HG02970 (cell line): ENCODE measurements around the gene ASNS.
"Not testable (repeated sequence)": the region's sequence is repeated elsewhere in the genome, so short reads cannot be mapped to it uniquely, and the experiment has no call there.

Experiments
- ATAC-seq: cut with Tn5 transposase; IDR thresholded peaks from one replicate; pipeline ENCODE4 v1.9.1; 2021; ENCODE audit warnings: mild to moderate bottlenecking, moderate library complexity, moderate number of reproducible peaks; ENCODE audit not compliant: unreplicated experiment, low FRiP score

ASNS gene, protein sequence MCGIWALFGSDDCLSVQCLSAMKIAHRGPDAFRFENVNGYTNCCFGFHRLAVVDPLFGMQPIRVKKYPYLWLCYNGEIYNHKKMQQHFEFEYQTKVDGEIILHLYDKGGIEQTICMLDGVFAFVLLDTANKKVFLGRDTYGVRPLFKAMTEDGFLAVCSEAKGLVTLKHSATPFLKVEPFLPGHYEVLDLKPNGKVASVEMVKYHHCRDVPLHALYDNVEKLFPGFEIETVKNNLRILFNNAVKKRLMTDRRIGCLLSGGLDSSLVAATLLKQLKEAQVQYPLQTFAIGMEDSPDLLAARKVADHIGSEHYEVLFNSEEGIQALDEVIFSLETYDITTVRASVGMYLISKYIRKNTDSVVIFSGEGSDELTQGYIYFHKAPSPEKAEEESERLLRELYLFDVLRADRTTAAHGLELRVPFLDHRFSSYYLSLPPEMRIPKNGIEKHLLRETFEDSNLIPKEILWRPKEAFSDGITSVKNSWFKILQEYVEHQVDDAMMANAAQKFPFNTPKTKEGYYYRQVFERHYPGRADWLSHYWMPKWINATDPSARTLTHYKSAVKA

DNA sequence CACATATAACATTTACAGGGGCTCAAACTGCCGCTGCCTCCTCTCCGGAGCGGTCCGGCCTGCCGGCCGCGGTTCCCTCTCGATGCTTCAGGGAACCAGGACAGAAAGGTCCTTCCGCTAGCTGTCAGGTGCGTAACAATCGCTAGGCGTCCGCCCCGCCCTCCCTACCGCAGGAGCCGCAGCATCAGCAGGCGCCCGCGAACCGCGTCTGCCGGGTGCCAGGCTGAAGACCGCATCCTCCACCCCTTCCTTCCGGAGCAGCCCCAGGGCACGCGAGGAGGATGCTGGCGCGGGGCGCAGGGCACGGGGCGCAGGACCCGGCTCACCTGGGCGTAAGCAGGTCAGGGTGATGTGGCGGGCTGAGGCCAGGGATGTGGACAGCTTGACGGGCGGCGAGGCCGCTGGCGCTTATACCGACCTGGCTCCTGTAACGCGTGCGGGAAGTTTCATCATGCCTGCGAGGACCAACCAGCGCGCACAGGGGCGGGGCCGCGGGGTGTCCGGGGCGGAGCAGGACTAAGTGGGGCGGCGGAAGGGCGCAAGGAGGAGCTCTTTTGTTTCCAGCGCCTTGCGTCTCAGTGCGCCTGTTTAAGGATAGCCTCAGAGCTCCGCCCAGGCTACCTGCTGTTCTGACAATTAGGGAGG is at the start of gene ASNS:
ASNS (minus strand) TSS at position 384 of the 645 bp plus-strand sequence. CDS start 3,252 bp downstream, outside the sequence.
- ATAC-seq: peak; percentile 100

DNA sequence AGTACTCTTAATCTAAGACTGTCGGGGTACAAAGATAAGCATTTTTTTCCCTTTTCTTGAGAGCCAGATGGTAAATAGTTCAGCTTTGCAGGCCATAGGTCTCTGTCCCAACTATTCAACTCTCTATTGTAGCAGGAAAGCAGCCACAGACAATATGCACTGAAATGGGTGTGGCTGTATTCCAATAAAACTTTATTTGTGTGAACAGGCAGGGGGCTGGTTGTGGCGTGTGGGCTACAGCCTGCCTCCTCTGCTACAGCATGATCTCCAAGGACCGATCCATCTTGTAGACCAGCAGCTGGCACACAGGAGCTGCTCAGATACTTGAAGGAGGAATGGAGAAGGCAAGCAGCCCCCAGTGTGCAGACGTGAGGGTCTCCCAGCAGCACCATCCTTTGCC is 49.0 kb upstream of the ASNS start:
- not testable (repeated sequence) for ATAC-seq

DNA sequence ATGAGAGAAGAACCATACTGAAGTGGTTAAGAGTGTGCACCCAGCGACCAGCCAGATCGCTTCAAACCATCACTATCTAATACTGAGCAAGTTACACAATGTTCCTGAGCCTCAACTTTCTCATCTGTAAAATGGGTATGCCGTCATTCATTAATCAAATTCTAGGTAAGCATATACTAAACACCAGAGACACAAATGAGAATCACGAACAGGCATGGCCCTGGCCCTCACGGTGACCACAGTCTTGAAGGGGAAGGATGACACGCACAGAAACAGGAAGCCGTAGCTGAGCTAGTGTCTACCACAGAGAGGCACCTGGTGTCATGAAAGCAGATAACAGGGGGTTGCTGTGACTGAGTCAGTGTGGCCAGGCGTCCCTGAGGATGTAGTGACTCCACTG is 43.1 kb upstream of the ASNS start:
- ATAC-seq: not testable (repeated sequence)

DNA sequence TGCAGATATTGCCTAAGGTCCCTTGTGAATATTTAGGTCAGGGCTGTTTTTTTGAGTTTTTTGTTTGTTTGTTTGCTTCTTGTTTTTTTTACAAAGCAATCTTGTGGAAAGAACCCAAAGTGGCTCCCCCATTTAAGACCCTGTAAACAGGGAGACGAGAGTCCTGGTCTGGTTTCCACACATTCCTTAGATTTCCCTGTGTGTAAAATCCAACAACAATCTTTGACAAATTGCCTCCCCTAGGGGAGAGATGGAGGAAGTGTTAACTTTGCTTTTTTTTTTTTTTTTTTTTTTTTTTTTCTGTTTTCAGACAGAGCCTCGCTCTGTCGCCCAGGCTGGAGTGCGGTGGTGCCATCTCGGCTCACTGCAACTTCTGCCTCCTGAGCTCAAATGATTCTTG is 40.1 kb upstream of the ASNS start:
- ATAC-seq: not testable (repeated sequence)

DNA sequence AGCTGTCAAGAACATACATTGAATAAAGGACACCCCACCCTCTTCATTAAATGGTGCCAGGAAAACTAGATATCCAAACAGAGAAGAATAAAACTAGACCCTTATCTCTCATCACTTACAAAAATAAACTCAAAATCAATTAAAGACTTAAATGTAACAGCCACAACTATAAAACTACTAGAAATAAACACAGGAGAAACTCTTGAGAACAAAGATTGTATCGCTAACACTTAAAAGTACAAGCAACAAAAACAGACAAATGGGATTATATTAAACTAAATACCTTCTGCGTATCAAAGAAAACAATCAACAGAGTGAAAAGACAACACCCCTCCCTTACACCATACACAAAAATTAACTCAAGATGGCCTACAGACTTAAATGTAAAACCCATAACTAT is 24.7 kb upstream of the ASNS start:
- not testable (repeated sequence) for ATAC-seq

DNA sequence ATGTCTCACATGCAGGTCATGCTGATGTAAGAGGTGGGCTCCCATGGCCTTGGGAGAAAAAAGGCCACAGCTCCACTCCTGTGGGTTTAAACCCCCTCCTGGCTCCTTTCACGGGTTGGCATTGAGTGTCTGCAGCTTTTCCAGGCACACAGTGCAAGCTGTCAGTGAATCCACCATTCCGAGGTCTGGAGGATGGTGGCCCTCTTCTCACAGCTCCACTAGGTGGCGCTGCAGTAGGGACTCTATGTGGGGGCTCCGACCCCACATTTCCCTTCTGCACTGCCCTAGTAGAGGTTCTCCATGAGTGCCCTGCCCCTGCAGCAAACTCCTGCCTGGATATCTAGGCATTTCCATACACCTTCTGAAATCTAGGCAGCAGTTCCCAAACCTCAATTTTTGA is 19.5 kb upstream of the ASNS start:
- not testable (repeated sequence) for ATAC-seq

DNA sequence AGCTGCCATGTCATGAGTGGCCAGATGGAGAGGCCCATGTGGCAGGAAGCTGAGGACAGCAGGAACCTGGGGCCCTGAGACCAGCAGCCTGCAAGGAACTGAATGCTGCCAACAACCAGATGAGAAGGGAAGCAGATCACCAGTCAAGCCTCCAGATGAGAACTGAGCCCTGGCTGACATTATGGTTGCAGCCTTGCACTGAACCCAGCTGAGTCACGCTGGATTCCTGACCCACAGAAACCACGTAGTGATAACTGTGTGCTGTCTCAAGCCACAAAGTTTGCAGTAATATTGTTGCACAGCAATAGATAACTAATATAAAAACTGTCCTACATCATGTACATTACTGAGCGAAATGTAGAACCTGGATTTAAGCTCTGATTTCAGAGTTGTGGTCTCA is 7.3 kb upstream of the ASNS start:
- not testable (repeated sequence) for ATAC-seq

DNA sequence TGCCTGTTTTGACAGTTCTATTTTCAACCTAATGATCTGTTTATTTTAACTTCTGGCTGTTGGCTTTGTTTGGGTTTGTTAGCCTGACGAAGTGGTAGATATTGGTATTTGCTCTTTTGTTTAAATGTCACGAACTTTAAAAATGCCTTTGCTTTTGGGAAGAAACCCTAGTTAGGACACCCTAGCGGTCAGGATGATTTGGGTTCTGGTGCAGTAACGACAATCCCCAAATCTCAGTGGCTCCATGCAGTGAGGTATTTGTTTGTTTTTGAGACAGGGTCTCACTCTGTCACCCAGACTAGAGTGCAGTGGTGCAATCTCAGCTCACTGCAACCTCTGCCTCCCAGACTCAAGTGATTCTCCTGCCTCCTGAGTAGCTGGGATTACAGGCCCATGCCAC is 2.7 kb upstream of the ASNS start:
- not testable (repeated sequence) for ATAC-seq

DNA sequence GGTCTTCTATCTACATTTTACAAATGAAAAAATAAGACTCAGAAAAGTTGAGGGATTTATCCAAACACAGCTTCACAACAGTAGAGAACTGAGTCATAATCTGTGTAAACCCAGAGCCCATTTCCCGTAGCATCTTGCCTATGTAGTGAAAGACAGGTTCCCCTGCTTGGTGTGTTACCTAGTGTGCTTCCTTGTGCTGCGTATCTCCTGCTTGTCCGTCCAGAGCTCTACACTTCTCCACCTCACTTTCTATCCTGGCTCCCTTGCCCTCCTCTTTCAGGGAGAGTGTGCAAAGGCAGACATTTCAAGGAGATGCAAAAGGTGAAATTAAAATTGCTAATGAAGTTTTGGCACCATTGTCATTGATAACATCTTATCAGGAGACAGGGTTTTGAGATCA is 1.4 kb upstream of the ASNS start:
- no peak for ATAC-seq

DNA sequence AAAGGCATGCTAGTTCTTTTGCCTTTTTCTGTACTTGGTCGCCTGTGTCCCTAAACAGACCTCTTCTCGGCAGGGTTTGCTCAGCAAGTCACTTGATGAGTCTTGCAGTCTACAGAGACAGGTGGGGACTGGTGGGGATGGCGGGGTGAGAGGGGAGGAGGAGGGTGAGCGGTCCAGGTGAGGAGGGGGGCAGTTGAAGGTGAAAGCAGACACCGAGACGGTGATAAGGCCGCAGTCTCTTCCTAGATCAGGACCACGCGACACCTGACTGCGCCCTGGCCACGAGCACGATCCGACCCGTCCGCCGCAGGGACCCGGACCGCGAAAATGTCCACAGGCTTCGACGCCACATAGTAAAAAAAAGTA is 566 bp downstream of the ASNS start:
- ATAC-seq: no peak

DNA sequence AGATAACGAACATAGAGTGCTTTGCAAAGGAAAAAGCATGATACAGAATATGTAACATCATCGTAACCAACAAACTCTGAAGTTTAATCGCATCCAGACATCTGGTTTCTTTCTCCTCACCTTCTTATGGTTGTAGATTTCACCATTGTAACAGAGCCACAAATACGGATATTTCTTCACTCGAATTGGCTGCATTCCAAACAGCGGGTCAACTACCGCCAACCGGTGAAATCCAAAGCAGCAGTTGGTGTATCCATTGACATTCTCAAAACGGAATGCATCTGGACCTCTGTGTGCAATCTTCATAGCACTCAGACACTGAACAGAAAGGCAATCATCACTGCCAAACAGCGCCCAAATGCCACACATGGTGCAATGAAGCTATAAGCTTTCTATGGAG is 3.4 kb downstream of the ASNS start:
- ATAC-seq: no peak

DNA sequence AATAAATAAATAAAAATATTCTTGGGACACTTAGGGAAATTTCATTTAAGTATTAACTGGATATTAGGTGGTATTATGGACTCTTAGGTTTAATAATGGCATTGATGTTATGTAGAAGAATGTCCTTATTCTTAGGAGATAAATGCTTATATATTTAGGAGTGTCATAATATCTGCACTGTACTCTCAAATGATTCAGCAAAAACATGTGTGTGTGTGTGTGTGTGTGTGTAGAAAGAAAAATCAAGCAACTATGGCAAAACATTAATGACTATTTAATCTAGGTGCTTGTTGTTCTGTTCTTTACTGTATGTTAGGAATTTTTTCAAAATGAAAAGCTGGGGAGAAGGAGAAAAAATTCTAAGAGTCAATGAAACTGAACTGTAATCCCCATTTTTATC is 3.9 kb downstream of the ASNS start:
- ATAC-seq: no peak

DNA sequence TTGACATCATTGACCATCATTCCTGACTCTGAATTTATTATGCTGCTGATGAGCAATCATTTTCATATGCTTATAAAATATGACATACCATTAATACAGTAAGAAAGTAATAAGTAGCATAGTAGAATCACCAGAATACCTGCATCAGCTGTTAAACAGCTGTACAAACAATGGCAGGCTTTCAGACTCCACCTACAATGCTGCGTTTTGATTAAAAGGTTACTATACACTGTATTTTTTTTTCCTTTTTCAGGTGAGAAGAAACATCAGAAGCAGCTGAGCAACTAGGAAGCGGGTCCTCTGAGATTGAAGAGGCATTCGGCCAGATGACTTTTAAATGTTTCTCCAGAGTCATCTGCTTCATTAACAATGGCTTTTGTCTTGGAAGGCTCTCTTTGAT is 7.1 kb downstream of the ASNS start:
- no peak for ATAC-seq

DNA sequence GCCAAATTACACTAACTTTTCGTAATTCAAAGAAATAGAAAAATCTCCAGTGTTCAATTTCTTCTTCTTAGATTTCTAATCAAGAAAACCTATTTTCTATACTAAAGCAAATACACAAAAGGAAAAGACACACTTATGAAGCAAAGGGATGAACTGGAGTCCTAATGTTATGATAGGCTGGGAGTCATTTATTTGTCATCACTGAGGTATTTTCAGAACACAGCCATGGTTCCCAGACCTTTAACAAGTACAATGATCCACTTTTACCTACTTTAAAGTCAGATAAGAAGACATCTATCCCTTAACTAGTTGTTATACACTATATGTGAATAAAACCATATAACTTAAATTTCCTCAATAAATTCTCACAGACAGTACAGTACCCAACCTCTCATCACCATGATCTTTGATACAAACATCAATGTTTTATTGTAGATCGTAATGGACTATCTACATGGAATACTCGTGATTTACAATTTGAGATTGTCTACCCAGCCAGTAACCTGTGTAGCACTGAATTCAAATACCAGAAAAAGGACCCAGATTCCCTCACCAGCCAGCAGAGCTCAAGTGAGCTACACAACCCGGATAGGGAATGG is 12.5 kb downstream of the ASNS start:
- no peak for ATAC-seq

DNA sequence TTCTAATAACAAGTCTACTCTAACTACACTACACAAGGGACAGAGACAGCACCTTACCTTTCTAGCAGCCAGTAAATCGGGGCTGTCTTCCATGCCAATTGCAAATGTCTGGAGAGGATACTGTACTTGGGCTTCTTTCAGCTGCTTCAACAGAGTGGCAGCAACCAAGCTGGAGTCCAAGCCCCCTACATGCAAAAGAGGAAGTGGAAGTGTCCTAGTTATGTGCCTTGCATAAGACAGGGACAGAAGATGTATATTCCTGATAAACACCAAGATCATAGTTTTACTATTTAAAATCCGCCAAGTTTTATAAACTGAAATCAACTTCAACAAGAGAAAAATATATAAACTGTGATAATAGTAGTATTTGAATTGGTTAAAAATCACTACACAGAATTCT is 14.0 kb downstream of the ASNS start:
- no peak for ATAC-seq

DNA sequence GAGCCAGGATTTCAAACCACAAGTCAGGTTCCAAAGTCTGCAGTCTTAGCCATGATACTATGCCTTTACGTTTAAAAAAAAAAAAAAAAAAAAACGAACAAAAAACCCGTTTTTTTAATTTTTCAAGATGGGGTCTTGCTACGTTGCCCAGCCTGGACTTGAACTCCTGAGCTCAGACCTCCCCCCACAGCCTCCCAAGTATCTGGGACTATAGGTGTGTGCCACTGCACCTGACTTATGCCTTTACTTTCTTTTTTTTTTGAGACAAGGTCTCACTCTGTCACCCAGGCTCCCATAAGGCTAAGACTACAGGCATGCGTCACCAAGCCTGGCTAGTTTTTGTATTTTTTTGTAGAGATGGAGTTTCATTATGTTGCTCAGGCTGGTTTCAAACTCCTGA is 14.7 kb downstream of the ASNS start:
- no peak for ATAC-seq

DNA sequence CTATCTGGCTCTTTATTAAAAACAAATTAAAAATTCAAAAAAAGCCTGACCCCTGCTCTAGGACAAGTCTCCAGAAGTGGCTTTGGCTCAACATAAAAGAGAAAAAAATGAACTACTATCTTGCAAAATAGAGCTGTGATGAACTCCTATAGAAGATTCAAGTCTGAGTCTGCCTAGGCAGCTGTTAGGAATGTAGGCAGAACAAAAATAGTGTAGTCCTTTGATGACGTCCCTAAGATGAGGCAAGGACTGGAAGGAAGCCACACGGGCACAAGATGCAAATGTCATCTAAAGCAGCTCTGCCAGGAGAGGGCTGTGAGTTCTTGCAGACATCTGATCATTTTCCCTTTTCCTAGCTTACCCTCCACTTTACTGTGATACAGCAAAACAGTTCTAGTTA is 20.5 kb downstream of the ASNS start:
- ATAC-seq: no peak

DNA sequence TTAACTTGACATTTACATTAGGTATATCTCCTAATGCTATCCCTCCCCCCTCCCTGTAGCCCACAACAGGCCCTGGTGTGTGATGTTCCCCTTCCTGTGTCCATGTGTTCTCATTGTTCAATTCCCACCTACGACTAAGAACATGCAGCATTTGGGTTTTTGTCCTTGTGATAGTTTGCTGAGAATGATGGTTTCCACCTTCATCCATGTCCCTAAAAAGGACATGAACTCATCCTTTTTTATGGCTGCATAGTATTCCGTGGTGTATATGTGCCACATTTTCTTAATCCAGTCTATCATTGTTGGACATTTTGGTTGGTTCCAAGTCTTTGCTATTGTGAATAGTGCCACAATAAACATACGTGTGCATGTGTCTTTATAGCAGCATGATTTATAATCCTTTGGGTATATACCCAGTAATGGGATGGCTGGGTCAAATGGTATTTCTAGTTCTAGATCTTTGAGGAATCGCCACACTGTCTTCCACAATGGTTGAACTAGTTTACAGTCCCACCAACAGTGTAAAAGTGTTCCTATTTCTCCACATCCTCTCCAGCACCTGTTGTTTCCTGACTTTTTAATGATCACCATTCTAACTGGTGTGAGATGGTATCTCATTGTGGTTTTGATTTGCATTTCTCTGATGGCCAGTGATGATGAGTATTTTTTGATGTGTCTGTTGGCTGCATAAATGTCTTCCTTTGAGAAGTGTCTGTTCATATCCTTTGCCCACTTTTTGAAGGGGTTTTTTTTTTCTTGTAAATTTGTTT is 21.8 kb downstream of the ASNS start:
- not testable (repeated sequence) for ATAC-seq

DNA sequence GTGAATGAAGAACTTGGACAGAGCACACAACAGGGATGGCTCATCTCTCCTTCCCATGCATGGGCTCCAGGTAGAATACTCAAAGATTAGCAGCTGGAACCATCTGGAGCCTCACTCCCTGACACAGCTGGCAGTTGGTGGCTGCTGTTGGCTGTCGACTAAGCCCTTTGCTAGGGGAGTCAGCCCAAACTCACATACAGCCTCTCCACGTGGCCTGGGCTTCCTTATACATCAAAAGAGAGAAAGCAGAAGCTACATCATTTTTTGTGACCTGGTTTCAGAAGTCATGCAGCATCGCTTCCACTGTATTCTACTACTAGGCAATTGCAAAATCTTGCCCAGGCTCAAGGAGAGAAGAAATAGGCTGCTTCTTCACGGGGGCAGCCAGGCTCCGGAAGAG is 24.4 kb downstream of the ASNS start:
- no peak for ATAC-seq

DNA sequence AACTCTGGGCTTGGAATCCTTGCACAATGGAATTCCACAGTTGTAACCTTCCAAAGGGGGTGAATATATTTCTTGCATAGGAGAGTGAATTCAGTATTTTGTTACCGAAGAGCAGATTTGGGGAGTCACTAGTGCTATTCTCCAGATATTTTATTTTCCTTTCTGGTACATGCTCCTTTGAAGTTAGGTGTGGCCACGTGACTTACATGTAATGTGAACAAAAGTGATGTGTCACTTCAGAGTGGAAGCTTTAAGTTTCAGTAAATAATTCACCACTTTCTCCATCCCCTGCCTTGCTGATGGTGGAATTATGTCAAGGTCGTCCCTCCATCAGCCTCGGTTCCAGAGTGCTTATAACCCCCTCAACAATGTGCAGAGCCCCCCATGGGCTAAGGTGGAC is 25.3 kb downstream of the ASNS start:
- ATAC-seq: no peak
